CD4-positive, alpha-beta T cell treated with Interleukin-6 at 100 ng/mL for 8 hours (primary cell): ENCODE measurements around the gene CREB3L1.
"Not testable (repeated sequence)": the region's sequence is repeated elsewhere in the genome, so short reads cannot be mapped to it uniquely, and the experiment has no call there.

Experiments
- DNase-seq: peaks from one replicate; pipeline ENCODE4 v3.0.0-alpha.2; 2020; ENCODE audit warnings: mixed read lengths, low spot score

CREB3L1 gene

GRCh38 chr11:46248289-46249102, 29.0 kb upstream of the CREB3L1 start:
- DNase-seq = no peak

GRCh38 chr11:46249103-46249937, 28.1 kb upstream of the CREB3L1 start:
- DNase-seq = no peak

- DNase-seq = no peak
These were observed 27.3 kb upstream of the CREB3L1 start for GRCh38 chr11:46249938-46250744.

- DNase-seq = no peak
These were observed 26.8 kb upstream of the CREB3L1 start for GRCh38 chr11:46250745-46251052.

- DNase-seq = no peak
These were observed 25.5 kb upstream of the CREB3L1 start for GRCh38 chr11:46251954-46252353.

- no peak for DNase-seq
These were observed 25.0 kb upstream of the CREB3L1 start for GRCh38 chr11:46252373-46252914.

- DNase-seq = no peak
These were observed 24.0 kb upstream of the CREB3L1 start for GRCh38 chr11:46253258-46254132.

GRCh38 chr11:46254133-46254491, 23.4 kb upstream of the CREB3L1 start:
- no peak for DNase-seq

- no peak for DNase-seq
These were observed 20.9 kb upstream of the CREB3L1 start for GRCh38 chr11:46256540-46257001.

- DNase-seq = not testable (repeated sequence)
These were observed 18.1 kb upstream of the CREB3L1 start for GRCh38 chr11:46259347-46259746.

GRCh38 chr11:46259971-46260560, 17.4 kb upstream of the CREB3L1 start:
- DNase-seq = no peak

- DNase-seq = no peak
These were observed 14.3 kb upstream of the CREB3L1 start for GRCh38 chr11:46263120-46263519.

- DNase-seq = no peak
These were observed 13.4 kb upstream of the CREB3L1 start for GRCh38 chr11:46264030-46264429.

- DNase-seq = no peak
These were observed 12.5 kb upstream of the CREB3L1 start for GRCh38 chr11:46264976-46265375.

GRCh38 chr11:46265764-46266163, 11.7 kb upstream of the CREB3L1 start:
- DNase-seq = no peak

GRCh38 chr11:46267930-46268329, 9.5 kb upstream of the CREB3L1 start:
- DNase-seq = no peak

GRCh38 chr11:46270684-46271083, 6.8 kb upstream of the CREB3L1 start:
- DNase-seq = no peak

- DNase-seq = no peak
These were observed 6.1 kb upstream of the CREB3L1 start for GRCh38 chr11:46271407-46271806.

- DNase-seq = no peak
These were observed 5.3 kb upstream of the CREB3L1 start for GRCh38 chr11:46271875-46272815.
